Endothelial cell of umbilical vein (primary cell): ENCODE measurements around the gene HOPX. TPM values are rescaled to one million over a fixed set of nuclear protein-coding genes. Genes with fewer than 3 reads are reported as not detected.

Source experiments
- BruUV-seq: library from RNA; stranded (reverse); fragments of 400-500 nt; replicated peaks from 2 replicates; lab custom pipeline; 2021; lab: Mats Ljungman, UMichigan
- CTCF ChIA-PET: fragments of 300-600, 350-600 bp; sonication (Branson Sonifier 250); formaldehyde crosslinking; loops from one replicate; lab custom pipeline; 2021; ENCODE audit warnings: antibody characterized with exemption, inconsistent platforms; lab: Charles Lee
- POLR2A ChIA-PET: fragments of 300-600, 350-600 bp; sonication (Branson Sonifier 250); formaldehyde crosslinking; loops from one replicate; lab custom pipeline; 2021; ENCODE audit warnings: antibody characterized with exemption, inconsistent platforms; lab: Charles Lee
- DNase-seq: peaks from one replicate; pipeline ENCODE4 v3.0.0-alpha.2; 2011; ENCODE audit warnings: low read depth, low spot score
- FAIRE-seq: peaks from 2 replicates; lab custom pipeline; 2011; peaks lifted over from hg19 to GRCh38; lab: Jason Lieb, UNC
- H2AFZ ChIP-seq: 2 replicates; pipeline ENCODE4 v1.6.0; 2012; ENCODE audit warnings: low read depth, low read length, control low read depth, inconsistent platforms
- H3K27ac ChIP-seq: 2 replicates; pipeline ENCODE4 v1.5.1; 2011; ENCODE audit warnings: low read depth, mild to moderate bottlenecking, control low read depth, low read length, moderate library complexity; ENCODE audit not compliant: insufficient read depth
- H3K27me3 ChIP-seq, 2 experiments: 2 replicates each; pipeline versions ENCODE4 v1.6.0 to v1.6.1; 2011; ENCODE audit warnings: low read length in 2 of 2, mixed read lengths in 1 of 2; ENCODE audit not compliant: control insufficient read depth in 2 of 2, insufficient read depth in 2 of 2
- H3K36me3 ChIP-seq, 2 experiments: 2 replicates in 1 of 2; 3 replicates in 1 of 2; pipeline ENCODE4 v1.5.1; 2011; ENCODE audit warnings: low read length in 2 of 2, mild to moderate bottlenecking in 1 of 2, moderate library complexity in 1 of 2; ENCODE audit not compliant: control insufficient read depth in 2 of 2, insufficient read depth in 2 of 2; ENCODE audit errors: extremely low read depth in 1 of 2
- H3K4me1 ChIP-seq: 3 replicates; pipeline ENCODE4 v1.5.1; 2011; ENCODE audit warnings: mild to moderate bottlenecking, low read length; ENCODE audit not compliant: control insufficient read depth, insufficient read depth; ENCODE audit errors: extremely low read depth
- H3K4me2 ChIP-seq: 2 replicates; pipeline ENCODE4 v1.6.1; 2011; ENCODE audit warnings: low read length, control low read depth, mixed read lengths; ENCODE audit not compliant: insufficient read depth
- H3K4me3 ChIP-seq, 3 experiments: fragments of 200-600 bp in 1 of 3; sonication (generic), shearing (Covaris generic) in 1 of 3; replicated peaks in 1 of 3; 2 replicates each; pipeline ENCODE4 v1.5.1; 2011 to 2016; ENCODE audit warnings: control low read depth in 3 of 3, low read length in 3 of 3, mild to moderate bottlenecking in 2 of 3, inconsistent platforms in 1 of 3, low read depth in 1 of 3, moderate library complexity in 1 of 3; ENCODE audit not compliant: insufficient read depth in 1 of 3
- H3K79me2 ChIP-seq: 2 replicates; pipeline ENCODE4 v1.6.0; 2012; ENCODE audit warnings: low read length, inconsistent platforms; ENCODE audit not compliant: control insufficient read depth, insufficient read depth
- H3K9ac ChIP-seq: replicated peaks from 2 replicates; pipeline ENCODE3; 2011; ENCODE audit warnings: low read length, control low read depth; ENCODE audit not compliant: insufficient read depth; ENCODE audit errors: extremely low read depth
- H3K9me1 ChIP-seq: replicated peaks from 3 replicates; pipeline ENCODE4 v1.6.0; 2011; ENCODE audit warnings: mild to moderate bottlenecking, low read length; ENCODE audit not compliant: control insufficient read depth, insufficient read depth; ENCODE audit errors: extremely low read depth
- H3K9me3 ChIP-seq: replicated peaks from 2 replicates; pipeline ENCODE4 v1.5.1; 2012; ENCODE audit warnings: low read length, inconsistent platforms; ENCODE audit not compliant: control insufficient read depth, insufficient read depth
- H4K20me1 ChIP-seq: replicated peaks from 2 replicates; pipeline ENCODE3; 2011; ENCODE audit warnings: mild to moderate bottlenecking, low read length; ENCODE audit not compliant: control insufficient read depth, insufficient read depth; ENCODE audit errors: extremely low read depth
- CTCF ChIP-seq, 2 donors: IDR thresholded peaks; 1 replicate in 1 of 2; 2 replicates in 1 of 2; pipeline ENCODE4 v1.5.1; 2011; ENCODE audit warnings: low read length in 2 of 2, mild to moderate bottlenecking in 2 of 2, moderate library complexity in 2 of 2, control low read depth in 1 of 2, inconsistent platforms in 1 of 2, low read depth in 1 of 2; ENCODE audit not compliant: insufficient read depth in 1 of 2; ENCODE audit errors: extremely low read depth in 1 of 2
- EZH2 ChIP-seq: IDR thresholded peaks from 2 replicates; pipeline ENCODE4 v1.6.1; 2012; ENCODE audit warnings: borderline replicate concordance, low read depth, mild to moderate bottlenecking, moderate library complexity, low read length, inconsistent platforms; ENCODE audit not compliant: severe bottlenecking
- FOS ChIP-seq: IDR thresholded peaks from 2 replicates; pipeline ENCODE4 v1.6.1; 2011; ENCODE audit warnings: mild to moderate bottlenecking, low read length, moderate library complexity, borderline replicate concordance; ENCODE audit not compliant: insufficient read depth
- GATA2 ChIP-seq: IDR thresholded peaks from 2 replicates; pipeline ENCODE4 v1.7.0; 2011; ENCODE audit warnings: low read depth, mild to moderate bottlenecking, moderate library complexity, mixed read lengths, low read length; ENCODE audit not compliant: insufficient read length, insufficient read depth
- JUN ChIP-seq: IDR thresholded peaks from 2 replicates; pipeline ENCODE4 v1.6.1; 2011; ENCODE audit warnings: borderline replicate concordance, low read depth; ENCODE audit not compliant: insufficient read length, insufficient read depth
- MAX ChIP-seq: IDR thresholded peaks from 2 replicates; pipeline ENCODE4 v1.6.1; 2011; ENCODE audit not compliant: insufficient read depth, insufficient read length
- MYC ChIP-seq: IDR thresholded peaks from one replicate; pipeline ENCODE4 v1.6.1; 2011; ENCODE audit warnings: mild to moderate bottlenecking, low read depth, low read length
- POLR2A ChIP-seq: IDR thresholded peaks from 2 replicates; pipeline ENCODE4 v1.6.1; 2012; ENCODE audit warnings: low read depth, mild to moderate bottlenecking, control low read depth, low read length
- POLR2AphosphoS5 ChIP-seq: IDR thresholded peaks from 2 replicates; pipeline ENCODE4 v1.6.1; 2012; ENCODE audit warnings: low read depth, mild to moderate bottlenecking, control low read depth, low read length, moderate library complexity; ENCODE audit not compliant: insufficient read depth
- dilution Hi-C: fragments of 300-500 bp; cut with MboI; formaldehyde crosslinking; loops from one replicate; pipeline ENCODE4 v1.15.0; 2019; ENCODE audit warnings: low sequenced_read_pairs; ENCODE audit not compliant: extremely low pct_ligation_motif_present
- intact Hi-C: fragments of 100-400 bp; cut with micrococcal nuclease; formaldehyde crosslinking; loops from one replicate; pipeline ENCODE4 v1.10.0; 2022
- polyA plus RNA-seq, 4 experiments: library from polyadenylated mRNA; depleted of rRNA in 3 of 4; stranded (reverse) in 3 of 4; unstranded in 1 of 4; fragments of >200 nt; gene quantifications; 2 replicates each; pipeline versions ENCODE4 v1.2.1 to v1.2.3, GENCODE V29; 2011 to 2012; ENCODE audit warnings: missing spikeins in 1 of 4
- total RNA-seq: library from RNA; stranded (reverse); gene quantifications from 2 replicates; pipeline ENCODE4 v1.2.3, GENCODE V29; 2021

The HOPX gene
- total and polyA plus RNA-seq, 2 donors (not counting 3 experiments of a cell fraction or from before 2014, with no cell fraction given), result 3.8 to 5.8 TPM

DNA sequence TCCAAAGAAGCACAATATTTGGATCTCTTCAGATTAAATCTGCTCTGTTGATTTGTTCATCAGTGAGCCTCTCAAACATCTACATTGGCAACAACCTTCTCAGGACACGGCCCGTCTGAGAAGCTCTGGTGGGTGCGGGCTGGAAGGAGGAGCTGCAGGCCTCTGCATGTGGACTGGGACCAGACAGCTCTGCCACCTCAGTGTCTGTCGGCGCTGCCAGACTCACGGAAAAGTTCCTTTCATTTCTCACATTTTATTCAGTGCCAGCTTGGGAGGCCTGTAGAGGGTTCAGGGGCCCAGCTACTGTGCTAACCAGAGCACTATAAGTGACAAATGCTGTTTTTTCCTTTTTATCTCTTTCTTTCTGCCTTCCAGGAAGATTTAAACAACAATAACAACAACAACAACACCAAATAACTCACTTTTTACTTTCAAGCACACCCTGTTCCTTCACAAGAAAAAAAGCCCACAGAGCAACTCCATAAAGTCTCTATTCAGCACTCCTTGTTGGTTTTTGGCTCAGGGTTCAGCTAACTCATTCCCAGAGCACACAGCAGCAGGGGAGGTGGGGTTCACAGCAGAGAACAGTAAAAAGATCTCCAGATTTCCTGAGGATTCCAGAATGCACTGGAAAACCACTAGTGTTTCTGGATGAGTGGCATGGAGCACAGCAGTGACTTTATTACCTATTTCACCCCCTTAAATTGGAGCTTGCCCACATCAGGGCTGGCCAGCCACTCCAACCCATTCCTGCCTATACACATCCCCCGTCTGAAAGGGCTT, 23.2 kb upstream of the HOPX start:
- Histone ChIP-seq H3K4me1 (no peaks in the 10 kb centered on the region), H3K27ac (no peak overlapping the region), H4K20me1 (no peaks in the 10 kb centered on the region), H3K79me2 (no peaks in the 10 kb centered on the region), H3K36me3 (no peaks in the 10 kb centered on the region), H3K9me3 (no peaks in the 10 kb centered on the region), H2AFZ (no peak overlapping the region), H3K27me3 (no peaks in the 10 kb centered on the region), H3K9ac (no peak overlapping the region), H3K9me1 (no peaks in the 10 kb centered on the region), H3K4me2 (no peak overlapping the region), H3K4me3 (no peak overlapping the region)
- ChIA-PET CTCF (interaction anchor here (1.4 kb wide), 1 partner anchor 63 kb away, joined by 3 read pairs; no protein-coding TSS in a partner anchor), POLR2A (no interaction called here)
- dilution Hi-C loops (no loop called here), intact Hi-C loops (no loop called here)
- no peak for FAIRE-seq
- DNase-seq, result no peak
- TF ChIP-seq POLR2A, result no peak
- no peak for TF ChIP-seq MAX
- no peak for TF ChIP-seq POLR2AphosphoS5
- no peak for TF ChIP-seq MYC
- no peak for TF ChIP-seq JUN
- no peak for TF ChIP-seq GATA2
- TF ChIP-seq FOS, result no peak
- TF ChIP-seq EZH2, result no peak
- no peak for TF ChIP-seq CTCF (IDR thresholded peaks at IDR 0.05; ENCODE audit: extremely low read depth in 1 of 2, insufficient read depth in 1 of 2, low read depth in 1 of 2, low read length in 2 of 2)
- BruUV-seq, result no TSS peak
